Activated T-helper 1 cell treated with anti-CD3 and anti-CD28 coated beads, Interleukin-2, amount 50 U/mL, for 16 hours (primary cell): ENCODE data around the gene BTBD18.

Experiments
- DNase-seq, 2 donors: peaks; one replicate each; pipeline ENCODE4 v3.0.0-alpha.2; 2020; ENCODE audit warnings: low read depth in 1 of 2, low spot score in 1 of 2

BTBD18 gene

GRCh38 chr11:57751676-57752253 lies at the start of gene BTBD18:
Gene BTBD18, minus strand, starts transcription at chr11:57751819. Its CDS starts 631 bp downstream, at chr11:57751188.
- no peak for DNase-seq

GRCh38 chr11:57801183-57801485 lies 49.5 kb upstream of the BTBD18 start:
- DNase-seq = no peak

- DNase-seq = no peak
Observed at GRCh38 chr11:57800444-57801182, 49.0 kb upstream of the BTBD18 start.

- no peak for DNase-seq
Observed at GRCh38 chr11:57798905-57799559, 47.4 kb upstream of the BTBD18 start.

GRCh38 chr11:57793351-57794115 lies 41.9 kb upstream of the BTBD18 start:
- DNase-seq = no peak

GRCh38 chr11:57792870-57793269 lies 41.3 kb upstream of the BTBD18 start:
- DNase-seq = no peak

- peak; percentile 65 to 70 for DNase-seq
Observed at GRCh38 chr11:57792060-57792541, 40.5 kb upstream of the BTBD18 start.

- DNase-seq = no peak
Observed at GRCh38 chr11:57791321-57792059, 39.9 kb upstream of the BTBD18 start.

GRCh38 chr11:57788703-57789088 lies 37.1 kb upstream of the BTBD18 start:
- DNase-seq = no peak

- no peak for DNase-seq
Observed at GRCh38 chr11:57787920-57788702, 36.5 kb upstream of the BTBD18 start.

- DNase-seq = no peak
Observed at GRCh38 chr11:57787006-57787604, 35.5 kb upstream of the BTBD18 start.

GRCh38 chr11:57786436-57786835 lies 34.8 kb upstream of the BTBD18 start:
- DNase-seq = no peak

- DNase-seq = no peak
Observed at GRCh38 chr11:57785072-57785471, 33.5 kb upstream of the BTBD18 start.

GRCh38 chr11:57781529-57781943 lies 29.9 kb upstream of the BTBD18 start:
- no peak for DNase-seq

- no peak for DNase-seq
Observed at GRCh38 chr11:57779276-57779675, 27.7 kb upstream of the BTBD18 start.

- no peak for DNase-seq
Observed at GRCh38 chr11:57778318-57779037, 26.9 kb upstream of the BTBD18 start.

GRCh38 chr11:57777969-57778317 lies 26.3 kb upstream of the BTBD18 start:
- DNase-seq = no peak

- DNase-seq = no peak
Observed at GRCh38 chr11:57776577-57777210, 25.1 kb upstream of the BTBD18 start.

- no peak for DNase-seq
Observed at GRCh38 chr11:57776031-57776521, 24.5 kb upstream of the BTBD18 start.
